Measurements from ENCODE around the gene FCHSD1.
A peak's percentile ranks its signal among the peaks of the same experiment; 100 is the strongest.

Gene FCHSD1

DNA sequence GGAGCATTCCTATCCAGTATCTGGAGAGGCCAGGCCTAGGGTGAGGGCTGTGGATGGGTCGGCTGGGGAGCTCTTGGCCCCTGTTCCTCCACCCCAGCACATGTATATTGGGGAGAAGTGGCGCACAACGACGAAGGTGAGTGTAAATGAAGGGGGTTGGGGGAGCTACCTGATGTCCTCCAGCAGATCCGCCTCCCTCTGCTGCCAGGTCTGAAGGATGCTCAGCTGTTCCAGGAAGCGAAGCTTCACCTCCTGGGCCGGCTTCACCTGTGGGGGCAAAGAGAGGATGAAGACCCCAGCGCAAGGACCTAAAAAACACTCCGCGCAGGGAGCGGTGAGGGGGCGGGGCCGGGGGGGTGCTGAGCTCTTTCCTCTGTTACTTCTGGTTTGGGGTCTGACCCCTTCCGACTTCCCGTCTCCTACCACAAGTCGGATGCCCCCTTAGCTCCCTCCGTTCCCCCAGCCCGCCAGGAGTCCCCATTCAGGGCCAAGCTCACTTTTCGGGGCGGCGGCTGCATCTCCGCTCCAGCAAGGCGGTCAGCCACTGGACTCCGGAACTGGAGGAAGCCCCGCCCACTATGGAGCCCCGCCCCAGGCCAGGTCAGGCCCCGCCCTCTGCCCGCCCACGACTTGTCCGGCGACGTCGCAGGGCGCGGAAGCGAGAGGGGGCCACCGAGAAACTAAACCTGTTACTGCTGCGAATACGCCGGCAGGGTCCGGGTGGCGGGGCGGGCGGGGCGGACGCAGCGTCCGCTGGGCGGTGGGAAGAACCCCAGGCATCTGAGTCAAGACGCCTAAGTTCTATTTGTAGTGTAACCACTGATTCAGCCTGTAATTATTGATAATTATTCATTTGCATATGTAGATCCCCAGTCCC is at the start of gene FCHSD1:
FCHSD1 (minus strand) TSS at position 568 of the 877 bp plus-strand sequence; CDS start at position 518, 50 bp downstream.
- peak; percentile 72 for DNase-seq

DNA sequence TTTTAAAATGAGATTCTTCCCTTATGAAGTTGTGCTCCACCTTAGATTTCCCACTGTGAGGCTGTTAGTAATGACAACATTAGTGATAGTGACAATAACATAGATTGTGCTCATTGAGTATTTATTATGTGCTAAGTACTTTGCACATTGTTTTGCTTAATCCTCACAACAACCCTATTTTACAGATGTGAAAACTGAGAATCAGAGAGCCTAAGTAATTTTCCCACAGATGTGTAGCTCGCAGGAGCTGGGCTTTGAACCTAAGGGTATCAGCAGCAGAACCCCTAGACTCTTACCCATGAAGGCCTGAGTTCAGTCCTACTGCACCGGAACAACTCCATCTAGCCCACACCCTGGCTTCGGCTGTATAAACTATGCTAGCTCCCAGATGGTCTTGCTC is 46.4 kb upstream of the FCHSD1 start:
- no peak for DNase-seq

DNA sequence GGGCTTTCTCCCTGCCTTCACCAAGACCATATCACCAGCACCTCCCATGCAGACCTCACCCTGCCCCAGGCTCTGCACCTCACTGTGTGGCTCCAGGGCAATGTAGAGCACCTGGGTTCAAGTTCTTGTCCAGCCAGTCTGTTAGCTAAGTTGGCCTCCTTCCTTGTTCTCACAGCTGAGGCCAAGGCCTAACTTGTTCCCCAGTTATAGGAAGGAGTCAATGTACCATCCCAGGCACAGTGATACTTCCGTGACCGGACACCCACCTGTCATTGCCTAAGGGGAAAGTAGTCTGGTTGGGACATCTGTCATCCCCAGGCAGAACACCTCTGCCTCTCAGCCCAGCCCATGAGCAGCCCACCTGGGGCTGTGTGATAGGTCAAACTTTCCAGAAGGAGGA is 45.2 kb upstream of the FCHSD1 start:
- no peak for DNase-seq

DNA sequence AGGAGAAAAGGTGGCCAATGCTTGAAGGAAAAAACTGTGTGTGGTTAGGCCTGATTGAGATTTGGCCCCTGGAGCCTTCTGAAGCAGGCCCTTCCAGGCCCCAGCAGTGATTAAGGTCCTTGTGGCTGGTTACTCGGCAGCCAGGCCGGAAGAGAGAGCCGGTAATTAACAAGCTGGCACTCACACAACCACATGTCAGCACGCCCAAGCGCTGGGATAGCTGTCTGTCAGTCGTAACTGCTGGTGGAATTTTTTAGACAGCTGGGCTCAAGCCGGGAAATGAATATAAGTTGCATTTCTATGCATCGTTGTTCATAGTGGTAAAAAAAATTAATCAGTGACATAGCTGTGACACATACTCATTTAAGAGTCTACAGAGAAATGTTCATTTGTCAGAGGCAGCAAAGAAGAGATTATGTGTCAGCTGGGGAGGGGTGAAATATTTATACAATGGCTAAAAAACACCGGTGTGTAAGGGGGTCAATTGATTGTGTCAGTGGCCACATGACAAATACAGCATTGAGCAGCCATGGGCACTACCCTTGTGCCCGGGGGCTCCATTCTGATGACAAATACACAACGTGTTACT is 44.5 kb upstream of the FCHSD1 start:
- DNase-seq = no peak

DNA sequence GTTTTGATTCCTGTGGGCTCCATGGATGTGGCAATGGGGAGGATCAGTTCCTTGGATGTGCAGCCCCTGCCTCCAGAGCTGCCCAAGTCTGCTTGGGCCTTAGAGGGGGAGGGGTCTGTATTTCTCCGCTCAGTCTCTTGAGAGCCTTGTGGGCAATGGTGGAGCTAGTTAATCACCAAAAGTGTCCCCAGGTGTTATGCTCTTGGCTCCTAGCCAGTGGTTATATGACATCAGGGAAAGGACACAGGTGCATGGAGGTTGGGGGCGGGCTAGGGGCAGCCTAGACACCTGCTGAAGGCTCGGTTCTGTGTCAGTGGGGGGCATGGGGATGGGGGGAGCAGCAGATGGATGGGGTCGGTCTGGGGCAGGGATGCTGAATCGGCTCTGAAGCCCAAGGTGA is 43.3 kb upstream of the FCHSD1 start:
- no peak for DNase-seq

DNA sequence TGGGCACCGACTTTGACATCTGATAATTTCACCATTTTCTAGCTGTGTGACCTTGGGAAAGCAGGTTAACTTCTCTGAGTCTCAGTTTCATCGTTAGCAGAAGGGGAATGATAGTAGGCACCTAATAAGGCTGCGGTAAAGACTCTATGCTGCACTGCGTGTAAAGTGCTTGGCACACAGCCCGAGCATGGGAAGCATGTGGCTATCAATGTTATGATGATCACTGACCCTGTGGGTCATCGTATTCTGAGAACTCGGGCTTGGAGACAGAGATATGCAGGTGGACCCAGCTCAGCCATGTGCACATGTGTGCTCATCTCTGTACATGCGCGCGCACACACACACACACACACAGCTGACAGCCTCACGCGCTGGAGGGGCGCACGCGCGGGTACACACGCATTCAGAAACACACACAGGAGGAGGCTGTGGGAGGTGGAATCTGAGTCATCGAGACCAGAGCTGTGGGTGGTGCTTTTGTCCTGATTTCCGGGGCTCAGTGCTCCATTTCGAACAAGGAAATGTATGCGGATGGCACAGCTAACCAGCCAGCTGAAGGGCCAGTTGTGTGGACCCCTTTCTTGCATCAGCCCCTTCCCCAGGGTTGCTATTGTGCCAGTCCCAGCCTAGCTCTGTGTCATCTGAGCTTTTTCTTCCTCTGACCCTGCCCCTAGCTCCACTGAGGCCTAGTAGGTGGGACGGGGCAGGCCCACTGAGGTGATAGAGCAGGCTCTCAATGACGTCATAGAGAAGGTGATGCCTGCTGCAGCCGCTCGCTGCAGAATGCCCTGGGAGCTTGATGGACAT is 41.9 kb upstream of the FCHSD1 start:
- no peak for DNase-seq

DNA sequence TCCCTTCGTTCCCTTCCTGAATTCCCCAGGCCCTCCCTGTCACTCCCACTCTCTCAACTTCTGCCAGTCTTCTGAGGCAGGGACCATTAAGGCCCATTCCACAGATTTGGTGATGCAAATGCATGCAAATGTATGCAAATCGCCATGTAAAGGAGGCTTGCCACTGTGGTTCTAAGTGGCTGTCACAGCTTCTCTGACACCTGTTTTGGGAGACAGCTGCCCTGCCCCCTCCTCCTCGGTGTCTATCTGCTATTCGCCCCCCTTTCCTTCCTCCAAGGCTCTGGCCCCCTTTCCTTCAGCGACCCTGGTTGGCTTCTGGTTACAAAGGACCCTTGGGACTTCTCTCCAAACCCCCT is 41.3 kb upstream of the FCHSD1 start:
- DNase-seq = no peak

DNA sequence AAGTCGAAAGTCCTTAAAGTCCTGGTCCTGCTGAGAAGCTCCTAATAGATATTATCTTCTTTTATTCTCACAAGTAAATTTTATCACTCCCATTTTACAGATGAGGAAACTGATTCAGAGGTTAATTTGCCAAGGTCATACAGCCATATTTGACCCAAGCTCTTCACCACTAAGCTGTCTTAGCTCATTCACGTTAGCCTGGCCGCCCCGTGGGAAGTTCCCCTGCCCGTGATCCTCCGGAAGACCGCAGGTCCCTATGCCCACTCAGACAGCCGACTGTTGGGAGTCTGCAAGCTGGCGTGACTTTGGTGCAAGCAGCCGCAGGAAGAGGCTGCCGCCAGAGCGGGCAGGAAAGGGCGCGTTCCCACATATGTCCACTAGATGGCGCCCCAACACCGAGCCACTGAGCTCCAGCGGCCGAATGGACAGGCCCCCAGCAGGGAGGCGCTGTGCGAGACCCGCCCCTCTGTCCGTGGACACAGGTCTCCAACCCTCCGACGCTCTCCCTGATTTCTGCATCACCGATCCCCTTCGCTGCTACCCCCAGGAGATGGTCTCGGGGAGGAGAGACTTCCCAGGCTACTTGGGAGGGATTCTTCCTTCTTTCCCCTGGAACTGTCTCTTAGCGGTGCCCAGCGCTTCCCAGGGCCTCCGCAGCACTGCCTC is 40.8 kb upstream of the FCHSD1 start:
- peak; percentile 64 for DNase-seq

DNA sequence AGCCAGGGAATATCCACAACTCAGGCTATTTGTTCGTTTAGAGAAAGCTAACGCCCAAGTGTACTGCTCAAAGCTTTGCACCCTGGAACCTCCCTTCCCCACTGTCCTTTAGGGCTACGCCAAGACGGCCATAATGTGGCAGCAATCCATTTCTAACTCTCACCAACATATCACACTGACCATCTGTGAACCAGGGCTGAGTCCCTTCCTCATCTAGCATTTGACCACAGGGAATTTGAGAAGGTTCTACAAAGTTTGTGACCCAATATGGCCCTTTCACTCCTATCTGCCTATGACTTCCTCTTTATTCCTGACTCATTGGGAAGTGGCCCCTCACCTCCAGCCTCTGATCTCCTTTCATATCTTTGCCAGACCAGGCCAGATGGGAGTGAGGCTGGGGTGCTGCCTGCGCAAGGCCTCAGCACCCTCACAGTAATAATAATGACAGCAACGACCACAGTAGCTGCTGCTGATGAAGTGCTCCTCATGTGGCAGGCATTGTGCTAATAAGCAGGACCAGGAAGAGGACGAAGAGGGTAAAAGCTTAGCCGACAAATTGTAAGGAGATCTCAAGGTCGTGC is 40.2 kb upstream of the FCHSD1 start:
- no peak for DNase-seq

DNA sequence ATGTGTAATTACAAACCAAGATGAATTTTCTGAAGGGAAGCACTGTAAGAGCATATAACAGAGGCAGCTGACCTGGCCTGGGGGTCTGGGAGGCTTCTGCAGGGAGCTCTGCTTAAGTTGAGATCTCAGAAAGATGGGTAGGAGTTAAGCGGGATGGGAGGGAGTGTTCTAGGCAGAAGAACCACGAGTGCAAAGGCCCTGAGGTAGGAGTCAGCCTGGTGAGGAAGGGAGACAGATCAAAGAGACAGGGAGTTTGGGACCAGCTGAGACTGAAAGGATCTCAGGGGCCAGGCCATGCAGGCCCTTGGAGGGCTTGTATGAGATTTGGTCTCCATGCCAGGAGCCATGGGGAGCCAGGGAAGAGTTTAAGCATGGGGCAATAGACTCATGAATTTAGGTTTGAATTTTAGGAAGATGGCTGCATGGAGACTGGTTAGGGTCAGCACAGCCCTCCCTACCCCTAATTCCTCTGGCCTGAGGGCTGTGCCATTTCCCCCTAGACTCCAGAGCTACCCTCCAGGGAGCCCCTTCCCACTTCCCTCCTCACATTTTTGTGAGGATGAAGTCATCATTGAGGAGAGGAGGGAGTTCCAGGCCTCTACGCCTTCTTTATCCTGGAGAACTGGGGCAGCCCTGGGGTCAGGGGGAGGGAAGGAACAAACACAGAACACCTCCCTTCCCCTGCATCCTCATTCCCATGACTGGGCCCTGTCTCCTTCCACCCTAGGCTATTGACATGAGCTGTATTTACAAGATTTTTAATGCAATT is 35.6 kb upstream of the FCHSD1 start:
- DNase-seq = no peak

DNA sequence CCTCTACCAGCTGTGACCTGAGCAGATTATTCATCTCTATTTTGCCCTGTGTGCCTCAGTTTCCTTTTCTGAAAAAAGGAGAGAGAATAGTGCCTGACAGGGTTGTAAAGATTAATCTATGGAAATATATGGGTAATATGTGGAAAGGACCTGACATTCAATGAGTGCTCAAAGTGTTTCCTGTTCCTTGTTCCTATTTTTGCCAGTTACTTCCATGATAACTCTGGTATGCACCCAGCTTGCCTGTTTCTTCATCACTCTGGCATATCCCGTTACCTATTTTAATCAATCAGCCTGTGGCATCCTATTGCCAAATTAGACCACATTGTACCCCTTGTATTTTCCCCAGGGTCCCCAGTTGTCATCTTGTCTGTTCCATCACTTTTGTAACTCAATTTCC is 34.4 kb upstream of the FCHSD1 start:
- no peak for DNase-seq

DNA sequence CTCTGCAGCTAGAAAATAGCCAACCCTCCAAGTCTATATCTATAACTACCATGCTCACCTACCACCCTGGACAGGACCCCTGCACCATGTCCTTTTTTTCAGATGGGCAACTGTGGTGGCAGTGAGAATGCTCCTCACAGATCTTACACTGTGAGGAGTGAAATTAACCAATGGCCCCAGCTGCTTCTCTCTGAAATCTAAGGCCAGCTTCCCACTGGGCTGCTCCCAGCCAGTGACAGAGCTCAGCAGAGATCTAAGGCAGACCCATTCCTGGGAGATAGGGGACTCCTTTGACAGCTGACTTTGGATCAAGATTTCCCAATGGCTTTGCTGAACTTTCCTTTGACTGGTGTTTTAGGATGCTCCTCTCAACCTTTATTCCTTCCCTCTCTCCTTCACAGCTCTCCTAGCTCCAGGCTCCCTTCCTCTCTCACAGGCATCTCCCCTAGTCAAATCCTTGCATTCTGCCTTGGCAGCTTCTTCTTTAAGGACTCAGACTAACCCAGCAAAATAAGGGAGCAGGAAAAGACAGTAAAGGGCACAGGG is 32.5 kb upstream of the FCHSD1 start:
- no peak for DNase-seq

DNA sequence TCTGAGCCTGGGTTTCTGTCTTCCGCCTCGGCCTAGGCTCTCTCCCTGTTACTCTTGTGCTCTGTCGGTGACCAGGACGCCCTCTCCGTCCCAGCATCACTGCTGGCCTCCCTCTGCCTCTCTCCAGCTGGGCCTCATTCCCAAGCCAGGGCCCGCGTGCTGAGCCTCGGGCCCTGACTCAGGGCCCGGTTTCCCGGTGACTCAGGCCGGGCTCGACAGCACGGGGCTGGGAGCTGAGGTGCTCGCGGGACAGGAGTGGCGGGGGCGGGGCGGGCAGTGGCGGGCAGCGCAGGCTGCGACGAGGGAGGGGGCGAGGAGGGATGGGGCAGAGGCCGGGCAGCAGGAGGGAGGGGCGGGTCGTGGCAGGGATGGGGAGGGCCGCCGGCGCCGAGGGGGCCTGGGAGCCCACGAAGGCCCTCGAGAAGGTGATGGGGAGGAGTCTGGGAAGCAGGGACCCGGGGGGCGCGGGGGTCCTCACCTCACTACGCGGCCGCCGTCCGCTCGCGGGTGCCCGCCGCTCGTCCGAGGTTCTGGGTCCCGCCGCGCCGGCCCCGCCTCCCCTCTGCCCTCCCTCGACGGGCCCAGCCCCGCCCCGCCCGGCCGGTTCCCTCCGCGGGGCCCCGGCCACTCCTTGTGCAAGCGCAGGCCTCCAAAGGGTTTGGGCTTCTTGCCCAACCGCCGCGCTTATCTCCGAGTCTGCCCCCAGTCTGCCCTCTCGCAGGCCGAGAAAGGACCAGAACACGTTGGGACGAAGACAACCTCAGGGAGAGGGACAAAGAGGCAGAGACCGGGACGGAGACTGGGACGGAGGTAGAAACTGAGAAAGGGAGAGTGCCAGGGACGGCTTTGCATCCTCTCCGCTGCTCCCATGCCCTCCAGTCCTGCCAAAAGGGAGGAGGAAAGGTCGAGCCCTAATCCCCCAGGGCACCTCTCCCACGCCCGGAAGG is 30.8 kb upstream of the FCHSD1 start, which contains the start of gene ARAP3:
ARAP3 (minus strand) TSS at position 536 of the 947 bp plus-strand sequence. CDS start 1,744 bp downstream, outside the sequence.
- DNase-seq = no peak

DNA sequence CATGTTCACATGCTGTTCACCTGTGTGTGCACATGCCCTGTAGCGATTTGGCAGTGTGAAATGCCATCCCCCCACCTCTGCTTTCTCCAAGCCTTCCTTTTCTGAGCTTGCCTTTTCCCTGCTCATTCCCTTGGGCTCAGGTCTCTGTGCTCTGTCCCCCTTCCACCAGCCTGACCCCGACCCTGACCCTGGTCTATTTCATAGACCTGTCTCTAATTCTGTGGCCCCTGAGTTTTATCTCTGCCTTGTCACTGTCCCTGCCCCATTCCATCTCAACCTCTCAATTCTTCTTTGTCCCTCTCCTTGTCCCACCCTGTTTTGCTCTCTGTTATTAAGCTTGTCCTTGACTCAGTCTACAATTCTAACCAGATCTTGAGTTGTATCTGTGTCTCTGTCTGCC is 30.1 kb upstream of the FCHSD1 start:
- no peak for DNase-seq

DNA sequence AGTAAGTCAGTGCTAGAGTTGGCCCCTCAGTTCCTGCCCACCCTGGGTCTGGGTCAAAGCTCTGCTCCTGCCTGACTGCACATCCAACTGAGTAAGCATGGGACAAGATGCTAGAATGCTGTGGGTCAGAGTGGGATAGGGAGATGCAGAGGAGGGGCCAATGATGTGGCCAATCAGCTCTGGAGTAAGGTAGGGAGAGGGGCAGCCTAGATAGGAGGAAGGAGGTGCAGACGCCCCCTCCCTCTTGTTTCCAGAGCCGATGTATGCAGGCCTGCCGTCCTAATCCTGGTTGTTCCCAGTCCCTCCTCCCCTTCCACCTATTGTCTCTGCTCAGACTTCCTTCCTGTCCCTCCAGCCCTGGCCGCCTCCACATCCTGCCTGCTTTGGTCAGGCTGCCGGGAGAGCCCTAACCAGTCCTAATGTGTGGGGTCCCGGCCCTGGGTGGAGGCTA is 29.6 kb upstream of the FCHSD1 start:
- no peak for DNase-seq

DNA sequence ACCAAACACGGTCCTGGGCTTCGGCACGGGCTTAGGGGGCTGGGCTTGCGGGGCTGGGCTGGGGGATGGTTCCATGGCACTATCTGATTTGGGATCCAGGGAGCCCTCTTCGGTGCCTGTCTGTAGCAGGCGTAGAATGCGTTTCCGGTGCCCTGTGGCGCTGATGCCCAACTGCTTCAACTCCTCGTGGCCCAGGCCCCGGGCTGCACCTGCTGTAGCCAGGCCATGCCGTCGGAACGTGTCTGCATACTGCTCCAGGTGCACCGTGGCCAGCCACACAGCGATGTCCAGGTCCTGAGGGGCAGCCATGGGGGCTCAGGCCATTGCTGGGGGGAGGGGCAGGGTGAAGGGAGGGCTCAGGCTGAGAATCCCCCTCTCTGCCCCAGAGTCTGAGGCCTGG is 29.0 kb upstream of the FCHSD1 start:
- DNase-seq = no peak

DNA sequence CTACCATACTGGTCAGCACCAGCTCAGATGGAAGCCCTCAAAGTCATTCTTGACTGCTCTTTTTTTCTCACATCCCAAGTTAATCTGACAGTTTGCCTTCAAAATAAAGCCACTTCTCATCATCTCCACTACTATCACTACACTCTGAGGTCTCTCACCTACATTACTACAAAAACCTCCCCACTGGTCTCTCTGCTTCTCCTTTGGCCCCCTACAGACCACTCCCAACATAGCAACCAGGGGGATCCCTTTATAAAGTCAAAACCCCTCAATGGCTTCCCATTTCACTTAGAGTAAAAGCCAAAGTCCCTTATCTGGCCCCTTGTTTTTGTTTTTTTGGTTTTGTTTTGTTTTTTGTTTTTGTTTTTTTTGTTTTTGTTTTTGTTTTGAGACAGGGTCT is 26.2 kb upstream of the FCHSD1 start:
- DNase-seq = no peak

DNA sequence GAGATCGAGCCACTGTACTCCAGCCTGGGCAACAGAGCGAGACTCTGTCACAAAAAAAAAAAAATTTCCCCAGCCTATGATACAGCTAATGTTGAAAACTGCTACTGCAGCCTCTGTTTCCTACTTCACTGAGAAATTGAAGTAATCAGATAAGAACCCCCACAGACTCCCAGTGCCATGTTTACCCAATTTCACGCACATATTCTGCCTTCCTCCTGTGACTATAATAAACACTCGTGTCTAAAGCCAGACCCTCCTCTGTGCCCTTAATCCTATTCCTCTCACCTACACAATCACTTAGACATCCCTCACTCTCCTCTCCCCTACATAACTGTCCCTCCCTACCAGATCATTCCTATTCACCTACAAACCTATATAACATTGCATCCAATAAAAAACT is 24.5 kb upstream of the FCHSD1 start:
- DNase-seq = no peak

DNA sequence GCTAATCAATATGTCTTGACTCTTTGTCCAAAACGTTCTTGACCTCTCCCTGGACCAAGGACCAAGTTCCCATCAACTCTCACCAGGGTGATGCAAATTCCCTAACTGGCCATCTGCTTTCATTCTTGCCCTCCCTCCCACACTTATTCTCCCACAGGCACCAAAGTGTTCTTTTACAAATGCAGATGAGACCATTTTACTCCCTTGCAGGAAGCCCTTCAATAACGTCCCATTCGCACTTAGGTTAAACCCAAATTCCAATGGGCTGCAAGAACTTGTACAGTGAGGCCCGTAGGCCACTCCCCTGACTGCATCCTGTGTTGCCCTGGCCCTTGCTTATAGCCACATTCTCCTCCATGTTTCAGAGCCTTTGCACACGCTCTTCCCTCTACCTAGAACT is 23.5 kb upstream of the FCHSD1 start:
- no peak for DNase-seq

All from NK-92 treated with Interleukin-12 subunit alpha and Interleukin-12 subunit beta, amount 100 ng/mL, for 24 hours (cell line).